Measurements from ENCODE around the gene ATXN1.

DNA sequence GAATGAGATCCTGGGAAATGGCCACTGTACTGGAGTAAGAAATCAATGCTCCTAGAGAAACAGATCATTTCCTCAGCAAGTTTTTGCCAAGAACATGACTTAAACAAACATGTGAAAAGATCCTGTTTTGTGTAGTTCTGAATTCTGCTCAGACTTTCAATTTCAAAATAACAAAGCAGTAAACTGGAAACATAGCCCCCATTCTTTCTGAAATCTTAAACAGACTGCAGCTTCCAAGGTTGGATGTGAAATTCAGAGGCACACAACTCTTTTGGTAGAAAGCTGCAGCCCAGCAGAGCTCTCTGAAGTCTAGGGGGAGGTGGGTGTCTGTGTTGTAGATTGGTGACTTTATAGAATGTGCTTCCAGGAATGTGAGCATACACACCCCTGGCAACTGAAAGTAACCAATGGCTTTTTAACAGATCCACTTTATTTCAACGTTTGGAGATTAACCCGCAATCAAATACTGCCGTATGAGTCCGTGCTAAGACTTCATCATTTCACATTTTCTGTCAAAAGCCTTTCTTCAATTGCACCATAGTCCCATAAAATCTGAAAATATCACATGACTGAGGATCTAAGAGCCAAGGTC lies 86.4 kb downstream of the ATXN1 start:
- no peak for TF ChIP-seq FOXK2 (IDR thresholded peaks at IDR 0.05)
- TF ChIP-seq SP1 (IDR thresholded peaks at IDR 0.05), result no peak
- TF ChIP-seq CTBP1 (IDR thresholded peaks at IDR 0.05; ENCODE audit: borderline replicate concordance), result no peak
- TF ChIP-seq TARDBP (IDR thresholded peaks at IDR 0.05), result no peak
- TF ChIP-seq NFRKB (IDR thresholded peaks at IDR 0.05), result no peak
- no peak for TF ChIP-seq LEF1 (IDR thresholded peaks at IDR 0.05; ENCODE audit: borderline replicate concordance)
- no peak for TF ChIP-seq FOXA1 (IDR thresholded peaks at IDR 0.05)
- no peak for TF ChIP-seq BHLHE40 (IDR thresholded peaks at IDR 0.05; ENCODE audit: borderline replicate concordance)

Measured in HEK293T (cell line).